UCSD-AML1 (cell line): Measurements from ENCODE around the gene CBX5.
"Not testable (repeated sequence)": the region's sequence is repeated elsewhere in the genome, so short reads cannot be mapped to it uniquely, and the experiment has no call there.

ENCODE experiments used
- DNase-seq: peaks from one replicate; lab custom pipeline; 2025; ENCODE audit not compliant: unreplicated experiment; lab: John Stamatoyannopoulos, UW

Gene CBX5

DNA sequence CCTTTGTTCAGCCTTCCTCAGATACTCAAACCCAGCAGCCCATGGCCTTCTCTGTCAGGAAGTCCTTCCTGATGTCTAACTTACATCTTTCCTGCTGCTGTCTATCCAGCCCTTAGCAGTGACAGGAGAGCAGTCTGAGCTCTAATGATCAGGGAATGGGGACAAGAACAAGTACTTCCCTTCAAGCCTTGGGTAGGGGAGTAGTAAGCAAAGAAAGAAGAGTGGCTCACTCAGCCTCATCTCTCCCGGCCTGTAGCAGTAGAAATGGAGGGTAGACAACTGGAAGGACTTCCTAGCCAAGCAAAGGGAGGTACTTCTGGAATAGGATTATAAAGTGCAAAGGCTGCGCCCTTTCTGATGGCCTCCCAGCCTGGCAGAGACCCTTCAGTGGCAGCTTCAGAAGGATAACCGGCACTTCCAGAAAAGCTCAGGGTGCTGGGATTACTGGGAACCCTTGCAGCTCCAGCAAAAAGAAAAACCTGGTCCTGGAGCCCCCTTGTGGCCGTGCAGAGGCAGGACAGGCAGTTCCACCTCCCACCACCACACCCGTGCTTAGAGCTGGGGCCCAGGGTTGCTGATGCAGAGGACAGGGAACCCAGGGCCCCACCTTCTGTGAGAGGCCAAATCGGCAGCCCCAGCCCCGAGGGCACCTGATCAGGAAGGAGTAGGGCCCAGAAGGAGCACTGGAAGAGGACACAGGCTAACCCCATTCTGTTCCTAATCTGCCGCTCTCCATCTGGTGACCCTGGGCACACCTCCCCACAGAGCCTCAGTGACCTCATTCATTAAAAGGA, 78.7 kb downstream of the CBX5 start:
- DNase-seq, result peak; percentile 62

DNA sequence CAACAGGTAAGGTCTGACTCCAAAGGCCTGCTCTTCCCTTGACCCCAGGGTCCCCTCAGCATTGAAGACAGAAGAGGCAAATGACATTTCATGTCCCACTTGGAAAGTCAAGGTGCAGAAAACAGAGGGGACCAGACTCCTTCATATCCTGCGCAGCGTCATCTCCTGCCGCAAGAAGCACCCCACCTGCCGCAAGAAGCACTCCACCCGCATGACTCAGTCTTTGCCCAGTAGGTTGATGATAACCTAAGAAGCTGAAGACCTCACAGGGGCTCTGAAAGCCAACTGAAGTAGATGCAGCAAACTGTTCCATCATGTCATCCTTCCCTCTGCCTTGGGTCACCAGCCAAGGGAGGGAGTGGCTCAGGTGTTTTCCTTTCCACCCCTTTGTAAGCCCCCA, 79.5 kb downstream of the CBX5 start:
- no peak for DNase-seq

DNA sequence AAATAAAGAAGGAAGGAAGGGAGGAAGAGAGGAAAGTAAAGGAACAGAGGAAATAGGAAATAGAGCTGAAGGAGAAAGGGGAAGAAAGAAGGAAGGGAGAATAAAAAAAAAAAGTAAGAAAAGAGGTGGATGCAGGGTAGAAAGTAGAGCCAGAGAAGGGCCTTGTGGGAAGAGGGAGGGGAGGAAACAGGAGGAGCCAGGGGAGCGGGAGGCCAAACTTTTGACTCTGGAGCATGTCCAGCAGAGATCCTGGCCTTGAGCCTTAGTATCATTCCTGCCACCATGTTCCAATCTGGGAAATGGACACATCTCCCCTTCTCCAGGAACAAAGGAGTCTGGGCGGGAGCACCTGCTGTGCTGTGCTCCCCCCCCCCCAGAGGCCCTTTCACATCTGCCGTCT, 80.0 kb downstream of the CBX5 start:
- no peak for DNase-seq

DNA sequence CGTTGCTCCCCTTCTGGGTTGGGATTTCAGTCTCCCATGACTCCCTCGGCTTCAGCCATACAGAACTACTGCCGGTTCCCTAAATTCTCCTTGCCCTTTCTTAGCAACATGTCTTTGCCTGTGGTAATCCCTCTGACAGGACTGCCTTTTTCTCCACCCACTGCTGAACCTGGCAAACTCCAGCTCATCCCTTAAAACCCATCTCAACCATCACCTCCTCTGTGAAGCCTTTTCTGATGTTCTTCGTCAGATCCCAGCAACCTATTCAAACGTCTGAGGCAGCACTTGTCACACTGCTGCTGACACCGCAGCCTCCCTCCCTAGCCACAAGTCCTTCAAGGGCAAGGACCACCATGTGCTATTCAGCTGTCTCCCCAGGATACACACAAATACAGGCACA, 80.9 kb downstream of the CBX5 start:
- no peak for DNase-seq

DNA sequence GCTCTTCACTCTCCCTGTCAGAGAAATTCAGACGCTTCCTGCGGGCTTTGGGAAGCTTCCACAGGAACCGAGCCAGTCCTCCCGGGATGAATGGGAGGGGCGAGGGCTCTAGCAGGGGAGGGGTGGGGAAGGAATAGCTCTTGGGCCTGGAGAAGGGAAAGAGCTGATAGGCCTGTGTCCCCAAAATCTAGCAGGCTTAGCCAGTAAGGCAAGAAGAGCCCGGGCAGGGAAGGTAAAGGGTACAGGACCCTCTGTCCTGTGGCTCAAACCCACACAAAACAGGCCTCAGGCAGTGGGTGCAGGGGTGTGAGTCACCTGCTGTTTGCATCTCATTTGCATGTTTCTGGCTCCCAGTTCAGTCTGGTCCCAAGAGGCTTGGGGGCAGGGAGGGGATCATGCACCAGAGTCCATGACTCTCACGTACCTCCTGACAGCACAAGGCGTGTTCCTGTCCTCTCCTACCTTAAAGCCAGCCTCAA, 82.5 kb downstream of the CBX5 start:
- no peak for DNase-seq

DNA sequence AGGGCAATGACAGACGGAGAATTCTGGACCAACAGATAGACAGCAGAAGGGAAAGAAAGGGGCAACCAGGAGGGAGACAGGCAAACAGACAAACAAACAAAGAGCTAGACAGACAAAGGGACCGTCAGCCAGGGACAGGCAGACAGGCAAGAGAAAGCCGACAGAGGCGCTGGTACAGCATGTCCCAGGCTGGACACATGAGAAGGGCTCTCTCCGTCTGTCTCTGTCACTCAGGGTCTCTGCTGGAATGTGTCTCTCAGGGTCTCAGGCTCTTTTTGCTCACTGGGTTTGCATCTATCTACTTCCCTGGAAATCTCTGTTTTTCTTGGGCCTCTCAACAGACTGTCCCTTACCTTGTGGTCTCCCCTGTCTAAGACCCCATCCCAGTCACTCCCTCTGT, 82.9 kb downstream of the CBX5 start:
- DNase-seq, result no peak

DNA sequence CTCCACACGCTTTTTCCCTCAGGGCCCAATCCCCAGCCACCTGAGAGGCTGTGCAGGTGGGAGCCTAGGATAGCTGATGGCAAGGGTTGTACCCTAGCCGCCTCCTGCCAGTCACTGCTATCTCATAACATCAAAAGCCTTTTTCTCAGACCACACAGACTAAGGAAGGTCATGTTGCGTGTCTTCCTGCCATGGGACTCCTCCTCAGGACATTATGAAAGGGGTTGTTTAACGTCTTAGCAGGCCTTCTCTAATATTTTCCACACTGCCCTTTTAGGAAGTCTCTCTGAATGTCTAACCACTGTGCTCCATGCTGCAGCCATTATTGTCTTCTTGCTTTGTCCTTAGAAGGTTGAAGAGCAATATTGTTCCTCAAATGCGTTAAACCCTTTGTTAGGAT, 83.5 kb downstream of the CBX5 start:
- DNase-seq, result no peak

DNA sequence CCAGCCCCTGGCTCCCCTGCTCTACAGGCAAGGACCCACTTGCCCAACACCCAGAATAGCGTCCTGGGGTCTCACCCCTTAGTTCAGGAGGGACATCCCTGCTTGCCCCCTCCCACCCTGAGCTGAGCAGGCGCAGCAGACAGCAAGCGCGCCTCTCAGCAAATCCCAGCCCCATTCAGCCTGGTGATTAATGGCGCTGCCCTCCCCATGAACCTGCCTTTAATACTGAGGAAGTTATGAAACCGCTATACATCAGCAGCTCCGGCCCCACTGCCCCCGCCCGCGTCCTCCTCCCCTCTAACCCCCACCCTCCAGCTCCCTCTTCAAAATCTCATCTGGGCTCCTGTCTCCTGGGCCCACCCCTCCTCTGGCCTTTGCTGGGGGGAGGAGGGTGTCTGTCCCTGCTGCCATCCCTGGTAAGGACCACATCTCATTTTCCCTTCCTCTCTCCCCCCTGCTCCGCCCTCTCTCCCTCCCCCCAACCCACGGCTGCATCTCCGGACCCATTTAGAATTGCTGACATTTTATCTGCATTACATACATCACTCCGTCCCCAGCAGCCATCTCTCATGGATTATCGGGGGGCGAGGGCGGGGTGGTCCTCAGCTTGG, 84.1 kb downstream of the CBX5 start:
- peak; percentile 47 for DNase-seq

DNA sequence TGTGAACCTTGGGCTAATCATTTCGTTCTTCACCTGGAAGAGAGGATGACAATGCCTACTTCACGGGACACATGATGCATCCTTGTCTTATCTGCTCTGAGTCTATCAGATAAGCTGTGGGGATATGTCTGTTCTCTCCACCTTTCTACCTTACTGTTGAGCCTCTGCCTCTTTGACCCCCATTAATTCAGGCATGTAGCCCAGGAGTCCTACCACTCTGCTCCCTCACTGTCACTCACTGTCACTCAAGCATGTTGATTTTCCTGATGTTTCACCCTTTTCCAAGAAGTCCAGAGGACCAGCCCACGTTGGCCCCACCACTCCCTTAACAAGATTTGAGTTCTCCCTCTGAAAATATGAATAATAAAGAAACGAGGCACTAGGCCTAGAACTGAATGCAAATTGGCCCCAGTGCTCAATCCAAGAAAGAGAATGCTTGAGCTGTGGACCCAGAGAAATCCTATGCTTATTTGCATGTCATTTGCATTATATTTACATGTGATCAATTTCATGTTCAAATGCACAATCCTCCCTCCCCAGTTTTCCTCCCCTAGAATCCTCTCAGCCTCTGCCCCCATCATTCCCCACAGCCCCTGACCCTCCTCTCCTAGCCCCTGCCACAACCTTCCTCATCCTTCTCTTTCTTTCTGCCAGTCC, 84.7 kb downstream of the CBX5 start:
- DNase-seq, result no peak

DNA sequence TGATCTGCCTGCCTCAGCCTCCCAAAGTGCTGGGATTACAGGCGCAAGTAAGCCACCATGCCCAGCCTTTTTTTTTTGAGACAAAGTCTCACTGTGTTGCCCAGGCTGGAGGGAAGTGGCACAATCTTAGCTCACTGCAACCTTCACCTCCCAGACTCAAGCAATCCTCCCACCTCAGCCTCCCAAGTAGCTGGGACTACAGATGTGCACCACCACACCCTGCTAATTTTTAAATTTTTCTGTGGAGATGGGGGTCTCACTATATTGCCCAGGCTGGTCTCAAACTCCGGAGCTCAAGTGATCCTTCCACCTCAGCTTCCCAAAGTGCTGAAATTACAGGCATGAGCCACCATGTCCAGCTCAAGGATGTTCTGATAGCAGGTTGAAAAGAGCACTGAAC, 85.3 kb downstream of the CBX5 start:
- DNase-seq, result not testable (repeated sequence)

DNA sequence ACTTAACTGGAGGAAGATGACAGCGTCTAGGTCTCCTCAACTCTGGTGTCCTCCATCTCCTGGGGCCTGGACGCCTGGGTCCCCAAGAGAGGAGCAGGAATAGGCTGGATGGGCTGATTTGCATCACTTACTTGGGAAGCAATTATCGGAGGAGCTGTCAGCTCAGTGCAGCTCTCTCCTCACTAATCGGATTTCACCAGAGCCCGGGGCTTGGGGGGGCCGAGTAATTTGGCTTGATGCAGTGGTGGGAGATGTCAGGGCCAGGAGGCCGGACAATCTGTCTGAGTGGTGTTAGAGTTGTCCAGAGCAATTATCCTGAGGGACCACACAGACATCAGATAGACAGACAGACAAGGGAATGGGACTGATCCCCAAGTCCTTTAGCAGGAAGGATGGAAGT, 86.5 kb downstream of the CBX5 start:
- no peak for DNase-seq

DNA sequence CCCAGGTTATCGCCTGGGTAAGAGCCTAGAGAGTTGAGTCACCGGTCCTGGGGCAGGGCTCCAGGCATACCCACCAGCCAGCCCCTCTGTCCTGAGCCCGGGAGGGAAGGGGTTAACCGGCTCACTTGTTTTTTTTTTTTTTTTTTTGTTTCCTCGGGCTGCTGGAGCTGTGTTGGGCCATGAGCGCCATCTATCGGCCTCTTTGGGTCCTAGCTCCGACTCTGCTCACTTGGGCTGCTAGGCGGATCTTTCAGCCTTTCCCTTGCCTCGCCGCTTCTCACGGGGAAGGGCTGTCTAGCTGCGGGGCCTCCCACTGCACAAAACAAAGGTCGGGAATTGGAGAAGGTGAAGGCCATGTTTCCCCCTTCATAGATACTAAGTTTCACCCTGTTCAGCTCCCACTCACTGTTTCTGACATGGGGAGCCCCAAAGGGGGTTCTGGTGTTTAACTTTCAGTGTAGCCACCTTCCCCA, 88.3 kb downstream of the CBX5 start:
- DNase-seq, result peak; percentile 77

DNA sequence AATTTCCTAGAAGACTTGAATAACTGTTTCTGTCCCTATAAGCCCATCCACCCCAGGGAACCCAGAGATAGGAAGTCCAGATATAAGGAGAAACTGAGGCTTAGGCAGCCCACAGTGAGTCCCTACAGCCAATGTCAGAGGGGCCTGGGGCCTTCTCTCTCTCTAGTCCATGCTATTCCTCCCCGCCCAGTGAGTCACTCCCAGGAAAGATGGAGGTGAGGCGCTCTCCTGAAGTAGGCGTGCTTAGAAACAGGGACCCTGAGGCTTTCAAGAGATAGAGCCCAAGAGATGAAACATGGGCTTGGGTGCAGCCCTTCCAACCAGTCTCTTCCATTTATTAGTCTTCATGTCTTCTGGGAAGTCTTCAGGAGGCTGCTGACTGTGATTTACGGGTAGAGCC, 88.8 kb downstream of the CBX5 start:
- no peak for DNase-seq

DNA sequence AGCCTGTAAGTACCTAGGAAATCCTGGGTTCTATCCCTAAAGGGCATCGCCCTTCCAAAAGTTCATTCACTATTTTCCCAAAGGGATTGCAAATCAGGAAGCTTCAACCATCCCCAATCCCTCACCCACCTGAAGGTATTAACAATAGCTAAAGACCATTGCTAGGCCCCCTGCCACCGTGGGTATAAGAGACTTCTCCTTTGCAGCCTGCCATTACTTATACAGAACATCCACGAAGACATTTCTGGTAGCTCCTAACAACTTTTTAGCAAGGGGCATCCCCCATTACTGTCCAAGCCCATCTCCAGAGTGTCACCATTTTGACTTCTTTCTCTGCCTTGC, 90.8 kb downstream of the CBX5 start:
- DNase-seq, result no peak

DNA sequence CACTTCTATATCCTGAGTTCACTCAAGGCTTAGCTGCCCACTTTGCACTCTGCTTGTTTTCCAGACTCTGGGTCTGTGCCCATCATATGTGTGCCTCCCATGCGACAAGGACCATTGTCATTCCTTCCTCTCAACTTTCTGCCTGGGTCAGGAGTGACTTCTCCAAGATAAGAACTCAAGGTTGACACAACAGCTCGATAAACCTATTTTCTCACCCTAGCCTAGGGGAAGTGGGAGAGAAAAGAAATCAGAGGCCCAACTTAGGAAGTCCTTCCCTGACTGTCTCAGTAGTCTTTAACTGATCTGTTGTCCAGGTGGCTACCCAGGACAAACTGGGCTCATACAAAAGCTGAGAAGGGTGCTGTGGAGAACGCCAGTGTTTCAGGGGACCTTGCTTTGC, 92.8 kb downstream of the CBX5 start:
- no peak for DNase-seq

DNA sequence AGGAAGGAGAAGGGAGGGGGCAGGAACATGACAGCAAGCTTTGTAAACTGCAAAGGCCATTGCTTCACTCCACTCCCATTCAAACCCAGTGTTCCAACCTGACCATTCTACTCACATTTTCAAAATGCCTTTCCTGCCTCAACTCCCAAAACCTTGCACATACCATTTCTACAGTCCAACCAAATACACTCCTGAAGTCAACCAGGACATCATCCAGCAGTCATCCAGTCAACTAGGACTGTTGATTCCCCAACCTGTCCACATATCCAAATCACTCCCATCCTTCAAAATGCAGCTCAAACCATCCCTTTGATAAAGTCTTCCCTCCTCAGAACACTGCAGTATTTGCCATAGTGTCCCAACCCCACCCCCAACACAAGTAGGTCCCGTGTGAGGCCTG, 94.0 kb downstream of the CBX5 start:
- DNase-seq, result no peak

DNA sequence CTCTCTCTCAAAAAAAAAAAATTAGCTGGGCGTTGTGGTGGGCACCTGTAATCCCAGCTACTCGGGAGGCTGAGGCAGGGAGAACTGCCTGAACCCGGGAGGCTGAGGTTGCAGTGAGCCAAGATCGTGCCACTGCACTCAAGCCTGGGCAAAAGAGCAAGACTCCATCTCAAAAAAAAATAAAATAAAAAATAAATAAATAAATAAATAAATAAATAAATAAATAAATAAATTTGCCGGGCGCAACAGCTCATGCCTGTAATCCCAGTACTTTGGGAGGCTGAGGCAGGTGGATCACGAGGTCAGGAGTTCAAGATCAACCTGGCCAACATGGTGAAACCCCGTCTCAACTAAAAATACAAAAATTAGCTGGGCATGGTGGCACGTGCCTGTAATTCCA, 94.6 kb downstream of the CBX5 start:
- DNase-seq, result not testable (repeated sequence)

DNA sequence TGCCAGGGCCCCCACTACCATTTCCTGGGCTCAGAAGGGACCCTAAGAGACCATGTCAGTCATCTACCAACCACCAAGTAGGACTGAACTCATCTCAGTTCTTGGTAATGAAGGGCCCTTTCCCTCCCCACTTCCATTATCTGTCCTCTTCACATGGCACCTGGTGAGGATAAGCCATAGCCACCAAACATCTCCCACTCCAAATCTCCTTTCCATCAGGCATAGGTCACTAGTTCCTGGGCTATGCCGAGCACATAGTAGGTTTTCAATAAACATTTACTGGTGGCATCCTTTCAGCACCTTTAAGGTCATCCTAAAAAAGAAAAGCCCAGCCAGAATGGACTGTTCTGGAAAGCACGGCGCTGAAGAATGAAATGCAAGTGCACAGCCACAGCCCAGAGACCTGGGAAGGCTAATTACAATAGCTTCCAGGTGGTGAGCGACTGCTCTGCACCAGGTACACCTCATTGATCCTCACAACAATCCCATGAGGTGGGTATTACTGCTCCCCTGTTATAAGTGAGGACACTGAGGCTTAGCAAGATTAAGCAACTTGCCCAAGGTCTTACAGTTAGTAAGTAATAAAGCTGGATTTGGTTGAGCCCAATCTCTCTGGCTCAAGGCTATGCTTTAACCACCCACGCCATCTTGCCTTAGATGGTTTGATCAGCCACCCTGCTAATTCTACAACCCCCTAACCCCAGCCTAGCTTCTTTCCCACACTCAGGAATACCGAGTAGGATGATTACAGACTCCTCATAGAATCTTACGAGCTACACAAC, 95.7 kb downstream of the CBX5 start:
- no peak for DNase-seq

DNA sequence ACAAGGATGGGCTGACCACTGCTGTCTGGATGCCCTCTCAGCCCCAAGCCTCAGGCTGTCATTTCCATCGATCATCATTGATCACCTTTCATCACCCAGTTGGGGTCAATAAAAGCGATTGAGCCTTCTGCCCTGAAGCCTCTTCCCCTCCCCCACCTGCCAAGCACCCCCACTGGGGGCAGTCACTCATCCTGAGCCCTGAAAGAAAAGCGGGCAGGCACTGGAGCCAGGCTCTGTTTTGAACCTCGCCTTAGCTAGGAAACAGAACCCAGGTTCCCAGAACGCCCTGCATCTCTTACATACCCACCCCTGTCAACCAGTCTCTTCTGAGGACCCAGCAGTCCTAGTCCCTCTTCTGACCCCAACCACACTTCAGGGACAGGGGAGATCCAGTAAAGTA, 96.9 kb downstream of the CBX5 start:
- no peak for DNase-seq

DNA sequence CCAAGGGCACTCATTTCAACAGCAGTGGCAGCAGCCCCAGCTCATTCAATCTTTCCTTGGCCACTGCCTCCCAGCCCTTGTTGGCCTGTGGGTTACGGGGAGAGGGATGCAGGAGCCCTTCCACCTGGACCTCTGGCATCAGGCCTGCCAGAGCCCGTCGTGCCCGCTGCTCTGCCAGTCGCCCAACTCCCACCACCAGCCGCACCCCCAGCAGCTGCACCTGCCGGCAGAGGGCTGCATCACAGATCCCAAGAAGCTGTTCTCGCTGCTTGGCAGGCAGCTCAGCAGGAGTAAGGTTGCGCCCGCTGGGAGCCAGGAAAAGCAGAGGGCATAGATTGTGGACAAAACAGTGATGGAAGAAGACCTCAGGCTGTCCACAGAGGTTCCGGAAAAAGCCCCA, 97.8 kb downstream of the CBX5 start:
- no peak for DNase-seq
